T-helper 1 cell treated with Interleukin-12 subunit alpha and Interleukin-12 subunit beta and Interleukin-4 antibody, amounts not matched to agents 30 ng/mL and 1 ng/mL, for 36 hours (primary cell): ENCODE measurements around the gene ATP9B. TPM values are rescaled to one million over a fixed set of nuclear protein-coding genes. Genes with fewer than 3 reads are reported as not detected.

ENCODE experiments used
- intact Hi-C: fragments of 100-400 bp; cut with micrococcal nuclease; formaldehyde crosslinking; loops from one replicate; pipeline ENCODE4 v1.15.1; 2024
- total RNA-seq: library from RNA; stranded (reverse); gene quantifications from 2 replicates; pipeline ENCODE4 v1.2.3, GENCODE V29; 2022

ATP9B gene, protein sequence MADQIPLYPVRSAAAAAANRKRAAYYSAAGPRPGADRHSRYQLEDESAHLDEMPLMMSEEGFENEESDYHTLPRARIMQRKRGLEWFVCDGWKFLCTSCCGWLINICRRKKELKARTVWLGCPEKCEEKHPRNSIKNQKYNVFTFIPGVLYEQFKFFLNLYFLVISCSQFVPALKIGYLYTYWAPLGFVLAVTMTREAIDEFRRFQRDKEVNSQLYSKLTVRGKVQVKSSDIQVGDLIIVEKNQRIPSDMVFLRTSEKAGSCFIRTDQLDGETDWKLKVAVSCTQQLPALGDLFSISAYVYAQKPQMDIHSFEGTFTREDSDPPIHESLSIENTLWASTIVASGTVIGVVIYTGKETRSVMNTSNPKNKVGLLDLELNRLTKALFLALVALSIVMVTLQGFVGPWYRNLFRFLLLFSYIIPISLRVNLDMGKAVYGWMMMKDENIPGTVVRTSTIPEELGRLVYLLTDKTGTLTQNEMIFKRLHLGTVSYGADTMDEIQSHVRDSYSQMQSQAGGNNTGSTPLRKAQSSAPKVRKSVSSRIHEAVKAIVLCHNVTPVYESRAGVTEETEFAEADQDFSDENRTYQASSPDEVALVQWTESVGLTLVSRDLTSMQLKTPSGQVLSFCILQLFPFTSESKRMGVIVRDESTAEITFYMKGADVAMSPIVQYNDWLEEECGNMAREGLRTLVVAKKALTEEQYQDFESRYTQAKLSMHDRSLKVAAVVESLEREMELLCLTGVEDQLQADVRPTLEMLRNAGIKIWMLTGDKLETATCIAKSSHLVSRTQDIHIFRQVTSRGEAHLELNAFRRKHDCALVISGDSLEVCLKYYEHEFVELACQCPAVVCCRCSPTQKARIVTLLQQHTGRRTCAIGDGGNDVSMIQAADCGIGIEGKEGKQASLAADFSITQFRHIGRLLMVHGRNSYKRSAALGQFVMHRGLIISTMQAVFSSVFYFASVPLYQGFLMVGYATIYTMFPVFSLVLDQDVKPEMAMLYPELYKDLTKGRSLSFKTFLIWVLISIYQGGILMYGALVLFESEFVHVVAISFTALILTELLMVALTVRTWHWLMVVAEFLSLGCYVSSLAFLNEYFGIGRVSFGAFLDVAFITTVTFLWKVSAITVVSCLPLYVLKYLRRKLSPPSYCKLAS
- total RNA-seq: 27.7 and 31.7 TPM in 2 replicates

DNA sequence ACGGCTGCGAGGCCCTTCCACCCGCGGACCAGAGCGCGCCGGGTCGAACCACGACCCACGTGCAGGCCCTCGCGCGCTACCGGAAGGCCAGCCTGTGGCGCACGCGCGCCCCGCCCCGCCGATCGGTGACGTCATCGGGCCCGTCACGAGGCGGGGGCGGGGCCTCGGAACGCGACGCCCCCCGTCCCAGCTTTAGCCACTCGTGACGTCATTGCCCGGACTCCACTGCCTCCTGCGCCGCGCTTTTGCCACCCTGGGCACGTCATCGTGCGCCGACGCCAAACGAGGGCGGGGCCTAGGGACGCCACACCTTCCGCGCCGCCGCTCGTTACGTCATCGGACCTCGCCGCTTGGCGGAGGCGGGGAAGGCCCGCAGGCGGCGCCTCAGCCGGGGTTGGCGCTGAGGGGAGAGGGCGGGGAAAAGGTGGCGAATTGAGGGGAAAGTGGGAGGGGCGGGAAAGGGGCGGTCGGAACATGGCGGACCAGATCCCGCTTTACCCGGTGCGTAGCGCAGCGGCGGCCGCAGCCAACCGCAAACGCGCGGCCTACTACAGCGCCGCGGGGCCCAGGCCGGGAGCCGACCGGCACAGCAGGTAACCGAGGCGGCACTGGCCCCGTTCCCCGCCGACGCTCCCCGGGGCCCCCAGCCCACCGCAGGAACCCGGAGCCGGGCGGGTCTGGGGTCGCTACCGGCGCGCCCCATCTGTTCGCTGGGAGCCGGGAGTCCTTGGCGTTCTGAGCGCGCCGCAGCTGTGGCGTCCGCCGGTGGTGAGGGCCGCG, at the start of gene ATP9B:
TSS of gene ATP9B (plus strand) at position 458 of the 780 bp plus-strand sequence. CDS start at position 475, 17 bp downstream.
- intact Hi-C loops: loop anchor here (1.0 to 5.0 kb wide), 7 partner anchors 82 to 919 kb away; partner anchors contain the start of genes CTDP1 and TXNL4A

DNA sequence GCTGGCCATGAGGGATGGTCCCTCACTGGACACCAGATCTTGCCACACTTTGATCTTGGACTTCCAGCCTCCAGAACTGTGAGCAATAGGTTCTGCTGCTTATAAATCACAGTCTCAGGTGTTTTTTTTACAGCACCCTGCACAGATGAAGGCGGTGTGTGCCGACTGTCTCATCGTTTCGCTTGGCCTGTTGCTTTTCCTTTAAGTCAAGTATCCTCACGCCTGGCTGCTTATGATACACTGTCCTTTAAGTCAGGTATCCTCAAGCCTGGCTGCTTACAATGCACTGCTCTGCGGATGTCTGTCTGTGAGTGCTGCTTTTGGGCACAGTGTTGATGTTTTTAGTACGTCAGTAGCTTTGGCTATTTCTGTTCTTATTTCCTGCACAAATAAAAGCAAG, 49.3 kb upstream of the ATP9B start:
- intact Hi-C loops: no loop called here

DNA sequence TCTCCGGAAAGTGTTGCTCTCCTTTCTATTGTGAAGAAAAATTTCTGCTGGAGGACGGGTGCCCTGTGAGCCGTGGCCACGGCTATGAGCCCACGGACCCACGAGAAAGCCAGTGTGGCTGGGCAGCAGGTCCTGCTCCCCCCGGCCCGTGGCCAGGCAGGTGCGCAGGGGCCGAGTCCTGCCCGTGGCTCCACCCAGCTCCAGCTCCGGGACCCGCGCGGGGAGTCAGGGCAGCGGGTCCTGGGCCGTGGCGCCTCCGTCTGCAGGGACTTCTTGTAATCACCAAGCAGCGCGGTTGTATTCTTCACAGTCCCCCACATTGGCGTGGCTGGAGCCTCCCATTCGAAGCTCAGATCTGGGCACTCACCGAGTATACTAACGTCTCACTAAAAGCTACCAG, 46.6 kb upstream of the ATP9B start:
- intact Hi-C loops: no loop called here

DNA sequence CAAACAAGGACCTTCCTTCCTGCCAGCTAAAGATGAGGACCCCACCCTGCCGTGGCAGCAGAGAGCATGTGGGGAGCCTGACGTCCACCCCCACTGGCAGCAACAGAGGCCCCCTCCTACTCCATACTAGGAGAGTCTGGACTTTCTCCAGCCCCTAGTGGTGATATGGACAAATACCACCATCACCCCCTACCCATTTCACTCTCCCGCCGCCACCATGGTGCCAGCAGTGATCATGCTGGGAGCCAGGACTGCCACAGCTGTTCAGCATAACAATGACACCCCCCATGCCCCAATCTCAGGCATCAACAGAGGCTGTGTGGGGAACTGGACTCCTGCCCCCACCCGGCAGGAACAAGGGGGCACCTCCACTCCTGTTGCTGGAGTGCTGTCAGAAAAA, 42.7 kb upstream of the ATP9B start:
- intact Hi-C loops: no loop called here

DNA sequence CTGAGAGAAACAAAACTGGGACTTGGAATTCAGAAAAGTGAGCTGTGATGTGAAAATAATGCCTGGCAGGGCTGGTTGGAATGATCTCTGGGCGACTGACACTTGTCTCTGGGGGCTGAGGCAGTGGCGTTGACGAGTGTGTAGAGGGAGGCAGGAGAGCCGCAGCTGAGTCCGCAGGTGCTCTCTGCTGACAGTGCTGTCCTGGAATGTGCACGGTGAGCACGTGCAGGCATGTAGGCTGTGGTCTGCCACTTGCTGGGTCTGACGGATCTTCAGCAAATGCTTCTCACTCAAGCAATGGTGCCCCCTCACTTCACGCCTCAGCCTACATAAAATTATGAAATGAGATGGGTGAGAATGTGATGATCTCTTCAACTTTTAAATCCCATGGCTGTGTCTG, 38.5 kb upstream of the ATP9B start:
- intact Hi-C loops: no loop called here

DNA sequence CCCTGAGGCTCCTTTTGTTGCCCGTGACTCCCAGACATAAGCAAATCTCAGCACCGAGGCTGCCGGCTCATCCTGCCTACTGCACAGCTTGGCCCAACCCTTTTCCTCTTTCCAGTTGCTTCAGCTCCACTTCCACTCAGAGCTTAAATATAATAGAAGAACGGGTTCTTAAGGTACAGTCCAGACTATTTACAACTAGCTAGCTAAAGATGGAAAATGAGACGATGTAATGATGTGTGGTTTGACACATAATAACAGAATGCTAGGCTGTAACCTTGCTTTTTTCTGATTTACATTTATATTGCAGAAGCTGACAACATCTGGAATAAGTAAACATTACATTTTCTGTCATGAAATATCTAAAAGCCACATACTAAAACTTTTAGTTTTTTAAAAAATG, 26.9 kb upstream of the ATP9B start:
- intact Hi-C loops: no loop called here

DNA sequence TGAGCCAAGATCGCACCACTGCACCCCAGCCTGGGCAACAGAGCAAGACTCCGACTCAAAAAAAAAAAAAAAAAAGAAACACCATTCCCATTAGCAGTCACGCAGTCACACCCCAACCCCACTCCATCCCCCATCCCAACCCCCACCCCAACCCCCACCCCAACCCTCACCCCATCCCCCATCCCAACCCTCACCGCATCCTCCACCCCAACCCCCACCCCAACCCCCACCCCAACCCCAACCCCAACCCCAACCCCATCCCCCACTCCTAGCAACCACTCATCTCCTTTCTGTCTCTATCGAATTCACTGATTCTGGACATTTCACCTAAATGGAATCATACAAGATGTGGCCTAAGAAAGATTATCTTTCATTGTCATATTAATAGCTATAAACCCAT, 25.9 kb upstream of the ATP9B start:
- intact Hi-C loops: no loop called here

DNA sequence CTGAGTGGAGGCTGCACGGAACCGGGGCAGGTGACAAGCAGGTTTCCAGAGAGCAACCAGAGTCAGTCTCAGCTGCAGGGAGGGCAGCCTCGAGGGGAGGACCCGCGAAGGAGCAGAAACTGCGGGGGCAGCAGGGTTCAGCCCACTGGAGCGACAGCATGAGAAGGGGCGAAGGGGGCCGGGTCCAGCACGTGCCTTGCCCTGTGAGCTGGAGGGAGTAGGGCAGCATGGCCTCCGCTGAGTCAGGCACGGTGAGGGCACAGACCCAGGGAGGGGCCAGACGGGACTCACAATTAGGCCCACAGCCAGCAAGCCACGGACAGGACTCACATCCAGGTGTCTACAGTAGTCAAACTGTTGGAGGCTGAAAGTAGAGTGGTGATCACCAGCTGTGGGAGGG, 22.7 kb upstream of the ATP9B start:
- intact Hi-C loops: no loop called here

DNA sequence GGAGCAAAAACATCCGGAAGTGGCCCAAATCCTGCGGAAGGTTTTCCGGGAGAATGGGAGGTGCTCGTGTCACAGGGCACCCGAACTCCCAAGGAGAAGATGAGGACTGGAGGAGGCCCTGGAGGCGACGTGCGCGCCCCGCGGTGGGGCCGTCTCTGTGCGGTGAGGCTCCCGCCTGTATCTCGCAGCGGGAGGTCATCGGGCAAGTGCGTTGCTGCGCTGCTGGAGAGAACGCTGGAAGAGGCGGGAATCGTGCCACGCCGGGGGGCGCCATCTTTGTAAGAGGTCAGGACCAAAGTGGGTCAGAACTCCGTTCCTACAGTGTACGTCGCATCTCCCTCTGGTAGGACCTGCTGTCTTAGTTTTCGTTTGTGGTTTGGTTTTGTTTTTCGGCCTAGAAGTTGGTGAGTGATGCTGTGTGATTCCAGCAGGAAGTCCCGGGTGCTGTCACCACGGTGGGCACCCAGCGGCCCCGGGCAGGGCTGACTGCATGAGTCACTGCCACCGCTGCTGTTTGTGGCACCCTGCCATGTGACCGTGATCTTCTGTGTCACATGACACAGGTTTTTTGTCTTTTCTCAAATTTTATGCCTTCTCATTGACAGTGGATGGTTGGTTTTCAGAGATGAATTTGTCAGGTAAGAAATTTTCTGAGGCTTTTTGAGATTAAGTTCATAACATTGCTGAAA, 21.5 kb upstream of the ATP9B start:
- intact Hi-C loops: no loop called here

DNA sequence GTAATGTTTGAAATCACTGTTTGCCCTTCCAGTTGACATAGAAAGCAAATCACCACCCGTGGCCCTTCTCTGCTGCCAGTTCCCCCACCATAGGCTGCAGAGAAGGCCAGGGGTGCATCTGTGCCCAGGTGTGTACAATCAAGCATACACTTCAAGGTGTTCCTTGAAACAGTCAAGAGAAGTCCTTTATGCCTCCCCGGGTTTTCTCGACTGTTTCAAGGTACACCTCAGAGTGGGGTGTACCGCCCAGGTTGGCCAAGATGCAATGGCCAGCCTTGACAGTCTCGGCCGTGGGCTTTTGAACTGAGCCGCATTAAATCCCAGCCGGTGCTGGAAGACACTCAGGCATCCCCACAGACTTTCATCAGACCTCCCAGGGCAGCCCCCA, 21.0 kb upstream of the ATP9B start:
- intact Hi-C loops: no loop called here

DNA sequence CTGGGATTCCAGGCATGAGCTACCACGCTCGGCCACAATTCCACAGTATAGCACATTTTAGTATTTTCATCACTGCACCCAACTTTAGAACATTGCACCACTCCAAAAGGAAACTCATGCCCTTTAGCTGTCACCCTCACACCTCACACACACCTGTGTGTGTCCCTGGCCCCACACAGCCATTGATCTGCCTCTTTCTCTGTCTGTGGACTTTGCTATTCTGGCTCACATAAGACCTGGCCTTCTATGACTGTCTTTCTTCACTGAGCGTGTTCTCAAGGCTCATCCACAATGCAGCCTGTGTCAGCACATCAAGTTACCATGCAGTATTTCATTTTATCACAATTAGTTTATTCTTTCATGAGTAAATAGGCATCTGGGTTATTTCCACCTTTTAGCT, 19.7 kb upstream of the ATP9B start:
- intact Hi-C loops: no loop called here

DNA sequence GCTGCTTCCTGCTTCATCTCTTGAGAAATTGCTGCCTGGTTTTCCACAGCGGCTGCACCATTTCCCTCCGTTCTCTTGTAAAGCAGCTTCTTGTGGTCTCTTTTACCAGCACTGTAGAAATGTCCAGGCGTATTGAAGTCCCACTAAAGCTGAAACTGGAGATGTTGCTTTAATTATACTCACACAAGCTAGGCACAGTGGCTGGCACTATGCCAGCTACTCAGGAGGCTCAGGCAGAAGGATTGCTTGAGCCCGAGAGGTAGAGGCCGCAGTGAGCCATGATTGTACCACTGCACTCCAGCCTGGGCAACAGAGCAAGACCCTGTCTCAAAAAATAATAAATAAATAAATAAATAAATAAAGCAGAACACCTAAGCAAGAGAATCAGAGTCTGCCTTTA, 19.2 kb upstream of the ATP9B start:
- intact Hi-C loops: no loop called here

DNA sequence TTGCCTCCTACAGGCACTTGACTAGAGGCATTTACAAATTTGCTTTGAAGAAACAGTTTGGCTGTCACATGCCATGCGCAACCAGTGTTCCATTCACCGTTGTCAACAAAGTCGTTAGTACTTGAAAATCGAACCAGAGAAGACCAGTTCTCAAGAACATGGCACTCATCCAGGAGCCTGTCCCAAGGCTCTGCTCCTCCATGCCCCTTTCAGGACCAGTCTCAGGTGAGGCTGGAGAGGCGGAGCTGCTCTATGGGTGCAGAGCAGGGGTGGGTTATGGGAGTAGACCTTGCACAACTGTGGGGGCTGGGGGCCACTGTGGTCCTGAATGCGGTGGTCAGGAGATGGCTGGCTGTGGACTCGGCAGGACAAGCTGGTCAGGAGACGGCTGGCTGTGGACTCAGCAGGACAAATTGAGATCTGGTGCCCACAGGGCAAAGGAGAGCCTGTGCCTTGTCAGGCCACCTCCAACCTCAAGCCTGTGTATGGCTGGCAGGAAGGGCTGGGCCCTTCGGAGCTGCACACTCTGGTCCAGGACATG, 12.3 kb upstream of the ATP9B start:
- intact Hi-C loops: no loop called here

DNA sequence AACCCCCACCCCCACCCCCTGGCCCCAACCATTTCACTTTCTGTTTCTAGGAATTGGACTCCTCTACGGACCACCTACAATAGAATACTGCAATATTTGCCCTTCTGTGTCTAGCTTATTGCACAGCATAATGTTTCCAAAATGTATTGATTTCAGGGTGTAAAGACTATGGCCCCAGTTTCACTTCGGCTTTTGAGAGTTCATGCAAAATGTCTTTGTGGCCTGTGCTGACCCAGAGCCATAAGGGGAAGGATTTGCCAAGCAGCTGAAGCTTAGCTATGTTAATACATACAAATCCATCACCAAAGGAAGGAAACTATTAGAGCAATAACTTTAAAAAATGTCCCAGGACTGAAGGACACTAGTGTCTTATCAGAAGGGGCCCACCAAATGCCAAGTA, 11.2 kb upstream of the ATP9B start:
- intact Hi-C loops: no loop called here

DNA sequence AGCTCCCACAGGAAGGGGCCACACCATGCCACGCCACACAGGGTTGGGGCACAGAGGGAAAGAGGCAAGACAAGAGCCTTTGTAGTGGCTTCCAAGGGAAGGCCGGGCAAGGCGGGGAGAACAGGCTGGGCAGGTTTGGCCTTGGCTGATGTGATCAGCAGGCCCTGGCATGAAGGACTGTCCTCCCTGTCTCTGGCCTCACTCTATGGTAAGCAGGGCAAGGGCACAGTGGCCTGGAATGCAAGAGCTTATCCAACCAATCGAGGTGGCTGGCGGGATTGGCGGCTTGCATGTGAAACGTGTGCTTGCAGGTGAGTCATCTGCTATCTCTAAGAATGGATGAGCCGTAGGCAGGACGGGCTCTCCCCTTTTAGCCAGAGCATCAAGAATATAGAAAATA, 6.4 kb upstream of the ATP9B start:
- intact Hi-C loops: no loop called here

DNA sequence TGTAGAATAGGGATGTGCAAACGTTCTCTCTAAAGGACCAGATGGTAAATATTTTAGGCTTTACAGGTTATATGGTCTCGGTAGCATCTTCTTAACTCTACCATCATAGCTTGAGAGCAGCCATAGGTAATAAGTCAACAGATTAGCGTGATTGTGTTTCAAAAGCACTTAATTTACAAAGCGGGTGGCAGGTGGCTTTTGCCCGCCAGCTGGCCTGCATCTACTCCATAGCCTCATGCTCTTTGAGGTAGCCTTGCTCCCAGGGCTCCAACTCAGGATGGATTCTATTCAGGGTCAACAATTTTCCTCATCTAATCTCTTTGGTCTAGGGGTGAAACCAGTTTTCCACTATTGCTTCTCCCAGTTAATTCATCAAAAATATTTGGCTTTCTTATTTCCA, 5.0 kb upstream of the ATP9B start:
- intact Hi-C loops: no loop called here

DNA sequence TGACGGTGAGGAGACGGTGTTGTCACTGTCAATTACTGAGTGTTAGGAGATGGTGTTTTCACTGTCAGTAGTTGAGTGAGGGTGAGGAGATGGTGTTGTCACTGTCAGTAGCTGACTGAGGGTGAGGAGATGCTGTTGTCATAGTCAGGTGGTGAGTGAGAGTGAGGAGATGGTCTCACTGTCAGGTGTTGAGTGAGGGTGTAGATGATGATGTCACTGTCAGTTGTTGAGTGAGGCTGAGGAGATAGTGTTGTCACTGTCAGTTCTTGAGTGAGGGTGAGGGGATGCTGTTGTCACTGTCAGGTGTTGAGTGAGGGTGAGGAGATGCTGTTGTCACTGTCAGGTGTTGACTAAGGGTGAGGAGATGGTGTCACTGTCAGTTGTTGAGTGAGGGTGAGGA, 3.4 kb upstream of the ATP9B start:
- intact Hi-C loops: loop anchor here (5.0 kb wide), 1 partner anchor 79 kb away; no protein-coding TSS in a partner anchor

DNA sequence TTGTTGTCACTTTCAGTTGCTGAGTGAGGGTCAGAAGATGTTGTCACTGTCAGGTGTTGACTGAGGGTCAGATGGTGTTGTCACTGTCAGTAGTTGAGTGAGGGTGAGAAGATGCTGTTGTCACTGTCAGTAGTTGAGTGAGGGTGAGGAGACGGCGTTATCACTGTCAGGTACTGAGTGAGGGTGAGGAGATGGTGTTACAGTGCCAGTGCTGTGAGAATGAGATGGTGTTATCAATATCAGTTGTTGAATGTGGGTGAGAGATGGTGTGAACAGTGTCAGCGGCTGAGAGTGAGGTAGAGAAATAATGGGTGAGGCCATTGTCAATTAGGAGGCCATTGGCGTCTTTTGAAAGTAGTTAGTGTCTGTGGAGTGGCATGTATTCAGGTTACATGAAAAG, 1.6 kb upstream of the ATP9B start:
- intact Hi-C loops: loop anchor here (2.0 to 5.0 kb wide), 4 partner anchors 80 to 455 kb away; no protein-coding TSS in a partner anchor

DNA sequence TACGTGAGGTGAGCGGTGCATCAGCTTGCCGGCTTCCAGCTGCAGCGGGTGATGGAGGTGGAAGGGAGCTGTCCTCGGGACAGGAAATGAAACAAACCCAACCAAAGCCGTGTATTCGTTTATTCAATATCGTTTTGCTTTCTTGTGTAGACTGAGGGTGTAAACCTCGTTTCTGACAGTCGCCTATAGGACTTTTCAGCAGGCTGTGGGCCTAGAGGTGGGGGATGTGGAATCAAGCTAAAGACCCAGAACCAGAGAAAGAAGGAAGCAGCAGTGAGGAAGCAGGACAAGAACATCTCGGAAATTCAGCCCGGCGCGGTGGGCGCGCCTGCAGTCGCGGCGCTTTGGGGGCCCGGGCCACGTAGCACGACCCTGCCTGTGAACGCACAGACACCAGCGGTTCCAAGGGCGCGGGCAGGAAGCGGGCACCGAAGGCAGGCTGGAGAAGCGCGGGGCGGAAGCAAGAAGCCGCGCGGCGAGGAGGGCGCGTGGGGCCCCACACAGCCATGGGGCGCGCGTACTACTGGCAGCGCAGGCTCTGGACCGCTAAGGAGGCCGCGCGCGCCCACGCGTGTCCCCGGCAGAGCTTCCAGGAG, 755 bp upstream of the ATP9B start:
- intact Hi-C loops: loop anchor here (2.0 to 5.0 kb wide), 4 partner anchors 81 to 454 kb away; no protein-coding TSS in a partner anchor
